ENCODE measurements around the gene EEF2K. TPM values are rescaled to one million over a fixed set of nuclear protein-coding genes. Genes with fewer than 3 reads are reported as not detected.

EEF2K gene
- total and polyA plus RNA-seq, 2 of the 13 experiments (the other 11 are each of a cell fraction or from before 2014, with no cell fraction given) = 22.0 to 23.8 TPM

GRCh38 chr16:22297871-22298733, 92.0 kb downstream of the EEF2K start (continued):
- TF ChIP-seq KIAA2018 (CRISPR knock-in tag; IDR thresholded peaks at IDR 0.05; ENCODE audit: borderline replicate concordance) = no peak
- TF ChIP-seq ZNF766 (CRISPR knock-in tag; IDR thresholded peaks at IDR 0.05; ENCODE audit: borderline replicate concordance) = peak; percentile 78; the same call in 1 of the 2 replicates
- peak; percentile 29 for TF ChIP-seq PHF5A (CRISPR knock-in tag; IDR thresholded peaks at IDR 0.05; ENCODE audit: low read depth, unreplicated experiment)
- TF ChIP-seq IRX3 (CRISPR knock-in tag; IDR thresholded peaks at IDR 0.05; ENCODE audit: borderline replicate concordance, low read depth) = no peak
- peak; percentile 37; the same call in 1 of the 2 replicates for TF ChIP-seq IRF2 (CRISPR knock-in tag; IDR thresholded peaks at IDR 0.05)
- no peak; the same call in 1 of the 2 replicates for TF ChIP-seq ZNF446 (CRISPR knock-in tag; IDR thresholded peaks at IDR 0.05)
- TF ChIP-seq ADNP (CRISPR knock-in tag; IDR thresholded peaks at IDR 0.05) = no peak
- TF ChIP-seq PAWR (CRISPR knock-in tag; IDR thresholded peaks at IDR 0.05; ENCODE audit: borderline replicate concordance) = no peak
- TF ChIP-seq ZNF333 (CRISPR knock-in tag; IDR thresholded peaks at IDR 0.05; ENCODE audit: borderline replicate concordance) = no peak
- 0 out of 2 replicates have a peak, but pooled peaks have one; percentile 43 for TF ChIP-seq FOXO4 (CRISPR knock-in tag; conservative IDR thresholded peaks at IDR 0.05)
- TF ChIP-seq ZNF619 (CRISPR knock-in tag; IDR thresholded peaks at IDR 0.05) = 0 out of 2 replicates have a peak, but pooled peaks have one; percentile 0
- TF ChIP-seq E2F1 (CRISPR knock-in tag; IDR thresholded peaks at IDR 0.05) = no peak; the same call in 1 of the 2 replicates
- no peak; the same call in 1 of the 2 replicates for TF ChIP-seq SAFB2 (CRISPR knock-in tag; IDR thresholded peaks at IDR 0.05; ENCODE audit: borderline replicate concordance, low read depth)
- no peak; the same call in 1 of the 2 replicates for TF ChIP-seq BCL3 (CRISPR knock-in tag; IDR thresholded peaks at IDR 0.05)

Measured in HepG2 (cell line).